Panc1 (cell line): ENCODE results near the gene UPK3BL1.
"Not testable (repeated sequence)": the region's sequence is repeated elsewhere in the genome, so short reads cannot be mapped to it uniquely, and the experiment has no call there.

ENCODE experiments used
- CTCF ChIP-seq: fragments of 450-650 bp; IDR thresholded peaks from 2 replicates; pipeline ENCODE4 v1.5.1; 2017; ENCODE audit warnings: mild to moderate bottlenecking
- REST ChIP-seq, 2 experiments: IDR thresholded peaks; 2 replicates each; pipeline ENCODE4 v1.6.1; 2011 to 2012; ENCODE audit warnings: low read depth in 2 of 2, control low read depth in 1 of 2, low read length in 1 of 2, mild to moderate bottlenecking in 1 of 2, moderate library complexity in 1 of 2; ENCODE audit not compliant: insufficient read depth in 1 of 2

GRCh38 chr7:102643404-102643803 is 813 bp upstream of the UPK3BL1 start:
- not testable (repeated sequence) for TF ChIP-seq CTCF; REST (IDR thresholded peaks at IDR 0.05; ENCODE audit: insufficient read depth in 1 of 2, low read depth in 2 of 2, low read length in 1 of 2)
